Stimulated activated effector memory CD8-positive, alpha-beta T cell treated with anti-CD3 and anti-CD28 coated beads, Interleukin-12 subunit alpha, Interleukin-12 subunit beta, amount 100 ng/mL, for 72 hours (primary cell): ENCODE measurements around the gene DPP6.

Source experiments
- ATAC-seq: fragments of 150-1000 bp; cut with Tn5 transposase; 2 replicates; pipeline ENCODE4 v1.10.0; 2021
- DNase-seq, 2 donors: peaks; one replicate each; pipeline ENCODE4 v3.0.0; 2021 to 2022; ENCODE audit warnings: low spot score in 2 of 2
- H3K27ac Mint-ChIP-seq: one replicate; pipeline ENCODE4 v1.8.0; 2022; ENCODE audit warnings: mild to moderate bottlenecking, mixed read lengths
- H3K36me3 Mint-ChIP-seq: one replicate; pipeline ENCODE4 v1.8.0; 2022; ENCODE audit warnings: mild to moderate bottlenecking, mixed read lengths
- H3K4me1 Mint-ChIP-seq: one replicate; pipeline ENCODE4 v1.8.0; 2022; ENCODE audit warnings: mixed read lengths
- H3K4me3 Mint-ChIP-seq: one replicate; pipeline ENCODE4 v1.8.0; 2022; ENCODE audit warnings: mild to moderate bottlenecking, mixed read lengths
- H3K9me3 Mint-ChIP-seq: one replicate; pipeline ENCODE4 v1.8.0; 2022; ENCODE audit warnings: mixed read lengths

DPP6 gene

GRCh38 chr7:154910125-154910524 lies 857.9 kb downstream of the DPP6 start:
- no peak for ATAC-seq
- peaks cover 6% of the 10 kb centered on the region for H3K4me1 Mint-ChIP-seq
- no peaks in the 10 kb centered on the region for H3K36me3 Mint-ChIP-seq
- DNase-seq: no peak
- no peak overlapping the region for H3K4me3 Mint-ChIP-seq
- no peak overlapping the region for H3K27ac Mint-ChIP-seq
- peaks cover 3% of the 10 kb centered on the region for H3K9me3 Mint-ChIP-seq

- no peak for ATAC-seq
- no peak for DNase-seq
- Mint-ChIP-seq H3K9me3 (peaks cover 3% of the 10 kb centered on the region), H3K27ac (no peak overlapping the region), H3K4me3 (no peak overlapping the region), H3K4me1 (peaks cover 6% of the 10 kb centered on the region), H3K36me3 (no peaks in the 10 kb centered on the region)
Observed at GRCh38 chr7:154910977-154911376, 858.8 kb downstream of the DPP6 start.

GRCh38 chr7:154911411-154911810 lies 859.2 kb downstream of the DPP6 start:
- Mint-ChIP-seq H3K36me3 (no peaks in the 10 kb centered on the region), H3K27ac (no peak overlapping the region), H3K9me3 (peaks cover 3% of the 10 kb centered on the region), H3K4me1 (peaks cover 6% of the 10 kb centered on the region), H3K4me3 (no peak overlapping the region)
- DNase-seq: no peak
- ATAC-seq: no peak

GRCh38 chr7:154911862-154912455 lies 859.8 kb downstream of the DPP6 start:
- Mint-ChIP-seq H3K9me3 (peaks cover 3% of the 10 kb centered on the region), H3K27ac (no peak overlapping the region), H3K36me3 (no peaks in the 10 kb centered on the region), H3K4me1 (peaks cover 6% of the 10 kb centered on the region), H3K4me3 (no peak overlapping the region)
- DNase-seq: no peak
- ATAC-seq: no peak

- Mint-ChIP-seq H3K27ac (peak overlapping the region; percentile 81), H3K9me3 (peaks cover 3% of the 10 kb centered on the region), H3K4me3 (peak overlapping the region; percentile 75), H3K36me3 (no peaks in the 10 kb centered on the region), H3K4me1 (peaks cover 6% of the 10 kb centered on the region)
- DNase-seq: no peak
- no peak for ATAC-seq
Observed at GRCh38 chr7:154912871-154913637, 860.9 kb downstream of the DPP6 start.

GRCh38 chr7:154913638-154914307 lies 861.6 kb downstream of the DPP6 start:
- Mint-ChIP-seq H3K36me3 (no peaks in the 10 kb centered on the region), H3K27ac (peak overlapping the region; percentile 81), H3K4me1 (peaks cover 6% of the 10 kb centered on the region), H3K4me3 (peak overlapping the region; percentile 75), H3K9me3 (peaks cover 3% of the 10 kb centered on the region)
- ATAC-seq: peak; percentile 90
- peak; percentile 91 to 94 for DNase-seq

GRCh38 chr7:154914308-154914995 lies 862.3 kb downstream of the DPP6 start:
- H3K27ac Mint-ChIP-seq: no peak overlapping the region
- peaks cover 6% of the 10 kb centered on the region for H3K4me1 Mint-ChIP-seq
- ATAC-seq: no peak

GRCh38 chr7:154914996-154915380 lies 862.8 kb downstream of the DPP6 start:
- ATAC-seq (no peak), DNase-seq (no peak)
- H3K27ac Mint-ChIP-seq: no peak overlapping the region
- H3K4me3 Mint-ChIP-seq: peak overlapping the region; percentile 14
- no peaks in the 10 kb centered on the region for H3K36me3 Mint-ChIP-seq
- H3K4me1 Mint-ChIP-seq: peaks cover 6% of the 10 kb centered on the region
- H3K9me3 Mint-ChIP-seq: peaks cover 3% of the 10 kb centered on the region

More at GRCh38 chr7:154914308-154914995, 862.3 kb downstream of the DPP6 start:
- Mint-ChIP-seq H3K9me3 (peaks cover 3% of the 10 kb centered on the region), H3K36me3 (no peaks in the 10 kb centered on the region), H3K4me3 (peak overlapping the region; percentile 75)
- no peak for DNase-seq

- Mint-ChIP-seq H3K27ac (no peak overlapping the region), H3K4me3 (no peak overlapping the region), H3K36me3 (no peaks in the 10 kb centered on the region), H3K4me1 (peaks cover 6% of the 10 kb centered on the region), H3K9me3 (peaks cover 3% of the 10 kb centered on the region)
- DNase-seq (no peak), ATAC-seq (no peak)
Observed at GRCh38 chr7:154915600-154915999, 863.4 kb downstream of the DPP6 start.

GRCh38 chr7:154916381-154916780 lies 864.2 kb downstream of the DPP6 start:
- ATAC-seq: no peak
- no peak for DNase-seq
- no peak overlapping the region for H3K27ac Mint-ChIP-seq
- H3K4me1 Mint-ChIP-seq: peaks cover 6% of the 10 kb centered on the region
- peaks cover under 1% of the 10 kb centered on the region for H3K9me3 Mint-ChIP-seq
- no peaks in the 10 kb centered on the region for H3K36me3 Mint-ChIP-seq
- H3K4me3 Mint-ChIP-seq: no peak overlapping the region

GRCh38 chr7:154916856-154917807 lies 864.9 kb downstream of the DPP6 start:
- DNase-seq (no peak), ATAC-seq (no peak)
- H3K4me1 Mint-ChIP-seq: peaks cover 6% of the 10 kb centered on the region
- no peaks in the 10 kb centered on the region for H3K9me3 Mint-ChIP-seq
- H3K4me3 Mint-ChIP-seq: no peak overlapping the region
- H3K27ac Mint-ChIP-seq: no peak overlapping the region
- H3K36me3 Mint-ChIP-seq: no peaks in the 10 kb centered on the region

- no peaks in the 10 kb centered on the region for H3K9me3 Mint-ChIP-seq
- H3K27ac Mint-ChIP-seq: no peak overlapping the region
- peaks cover 6% of the 10 kb centered on the region for H3K4me1 Mint-ChIP-seq
- no peak overlapping the region for H3K4me3 Mint-ChIP-seq
- no peaks in the 10 kb centered on the region for H3K36me3 Mint-ChIP-seq
- DNase-seq: no peak
- ATAC-seq: no peak
Observed at GRCh38 chr7:154917808-154918160, 865.6 kb downstream of the DPP6 start.

GRCh38 chr7:154918266-154918665 lies 866.1 kb downstream of the DPP6 start:
- Mint-ChIP-seq H3K4me3 (no peak overlapping the region), H3K36me3 (no peaks in the 10 kb centered on the region), H3K27ac (no peak overlapping the region), H3K4me1 (peaks cover 6% of the 10 kb centered on the region), H3K9me3 (no peaks in the 10 kb centered on the region)
- no peak for ATAC-seq
- DNase-seq: no peak

GRCh38 chr7:154918741-154919140 lies 866.5 kb downstream of the DPP6 start:
- Mint-ChIP-seq H3K27ac (no peak overlapping the region), H3K9me3 (no peaks in the 10 kb centered on the region), H3K4me3 (no peak overlapping the region), H3K36me3 (no peaks in the 10 kb centered on the region), H3K4me1 (peaks cover 3% of the 10 kb centered on the region)
- ATAC-seq (no peak), DNase-seq (no peak)
